Smooth muscle cell (in vitro differentiated cells): Measurements from ENCODE around the gene SORBS1. TPM values are rescaled to one million over a fixed set of nuclear protein-coding genes. Genes with fewer than 3 reads are reported as not detected.
A peak's percentile ranks its signal among the peaks of the same experiment; 100 is the strongest.

Source experiments
- DNase-seq: peaks from one replicate; lab custom pipeline; 2025; ENCODE audit not compliant: unreplicated experiment; lab: John Stamatoyannopoulos, UW
- H2AFZ ChIP-seq: fragments of 200-600 bp; sonication (generic); 2 replicates; pipeline ENCODE4 v1.6.0; 2016; ENCODE audit warnings: antibody characterized with exemption, low read depth, mild to moderate bottlenecking
- H3F3A ChIP-seq: fragments of 200-600 bp; sonication (generic); 2 replicates; pipeline ENCODE4 v1.6.0; 2017; ENCODE audit warnings: antibody characterized with exemption, low read depth
- H3K27ac ChIP-seq: fragments of 200-600 bp; sonication (generic); 2 replicates; pipeline ENCODE4 v1.5.1; 2016; ENCODE audit warnings: low read depth, mild to moderate bottlenecking
- H3K27me3 ChIP-seq: fragments of 200-600 bp; sonication (generic); 2 replicates; pipeline ENCODE4 v1.6.1; 2016; ENCODE audit warnings: low read depth, mild to moderate bottlenecking
- H3K36me3 ChIP-seq: fragments of 200-600 bp; sonication (generic); 2 replicates; pipeline ENCODE4 v1.5.1; 2016; ENCODE audit warnings: low read depth
- H3K4me1 ChIP-seq: fragments of 200-600 bp; sonication (generic); 2 replicates; pipeline ENCODE4 v1.5.1; 2016; ENCODE audit warnings: low read depth
- H3K4me2 ChIP-seq: fragments of 200-600 bp; sonication (generic); 2 replicates; pipeline ENCODE4 v1.6.0; 2016; ENCODE audit warnings: mild to moderate bottlenecking
- H3K4me3 ChIP-seq: fragments of 200-600 bp; sonication (generic); 2 replicates; pipeline ENCODE4 v1.5.1; 2016; ENCODE audit warnings: mild to moderate bottlenecking
- H3K79me2 ChIP-seq: fragments of 200-600 bp; sonication (generic); 2 replicates; pipeline ENCODE4 v1.6.0; 2016; ENCODE audit warnings: low read depth, mild to moderate bottlenecking
- H3K9ac ChIP-seq: fragments of 200-600 bp; sonication (generic); 2 replicates; pipeline ENCODE4 v1.6.0; 2016; ENCODE audit warnings: low read depth
- H3K9me3 ChIP-seq: fragments of 200-600 bp; sonication (generic); replicated peaks from 2 replicates; pipeline ENCODE4 v1.5.1; 2016; ENCODE audit warnings: low read depth
- H4K20me1 ChIP-seq: fragments of 200-600 bp; sonication (generic); 2 replicates; pipeline ENCODE4 v1.6.0; 2016; ENCODE audit warnings: low read depth
- CTCF ChIP-seq: fragments of 200-600 bp; sonication (generic); IDR thresholded peaks from 2 replicates; pipeline ENCODE4 v1.5.1; 2017; ENCODE audit warnings: borderline replicate concordance, mild to moderate bottlenecking, antibody characterized with exemption; ENCODE audit not compliant: insufficient read depth, poor library complexity, severe bottlenecking
- WGBS: methylation state at CpG from one replicate; pipeline ENCODE4 v1.1.7; 2016; ENCODE audit warnings: low lambda C conversion rate; 5-methylcytosine and 5-hydroxymethylcytosine counted together
- polyA plus RNA-seq: library from polyadenylated mRNA; unstranded; fragments of >200 nt; fragmentation: Nextera tagmentation; extraction: Ambion mirVana; gene quantifications from 2 replicates; pipeline ENCODE4 v1.2.1, GENCODE V29; 2016
- total RNA-seq: library from RNA; depleted of rRNA; stranded (reverse); fragments of >200 nt; gene quantifications from 2 replicates; pipeline ENCODE4 v1.2.3, GENCODE V29; 2014

SORBS1 gene
- total and polyA plus RNA-seq, 2 experiments from 2014 or later: 14.6 to 21.0 TPM

GRCh38 chr10:95567903-95568630 lies 6.9 kb upstream of the SORBS1 start:
- no peak overlapping the region for H3K9ac ChIP-seq
- H3K4me3 ChIP-seq: no peak overlapping the region
- no peaks in the 10 kb centered on the region for H3K27me3 ChIP-seq
- TF ChIP-seq CTCF: no peak
- no peaks in the 10 kb centered on the region for H3K79me2 ChIP-seq
- H4K20me1 ChIP-seq: no peaks in the 10 kb centered on the region
- no peaks in the 10 kb centered on the region for H3K9me3 ChIP-seq
- H3K36me3 ChIP-seq: no peaks in the 10 kb centered on the region
- H3K27ac ChIP-seq: no peak overlapping the region
- no peak overlapping the region for H2AFZ ChIP-seq
- DNase-seq: no peak
- H3K4me2 ChIP-seq: no peak overlapping the region
- 91% methylated on average over 5 of the region's 5 CpGs for WGBS
- H3K4me1 ChIP-seq: peaks cover 5% of the 10 kb centered on the region
- H3F3A ChIP-seq: peaks cover 14% of the 10 kb centered on the region

GRCh38 chr10:95566136-95566535 lies 5.0 kb upstream of the SORBS1 start:
- 90% methylated on average over 6 of the region's 6 CpGs for WGBS

GRCh38 chr10:95565336-95565735 lies 4.2 kb upstream of the SORBS1 start:
- Histone ChIP-seq H3K27ac (peak overlapping the region; percentile 61), H3K79me2 (no peaks in the 10 kb centered on the region), H3K9me3 (no peaks in the 10 kb centered on the region), H3K4me2 (peak overlapping the region; percentile 52), H3K36me3 (no peaks in the 10 kb centered on the region), H3K9ac (no peak overlapping the region), H4K20me1 (no peaks in the 10 kb centered on the region), H3K4me3 (no peak overlapping the region), H3K4me1 (peaks cover under 1% of the 10 kb centered on the region), H3F3A (peaks cover 22% of the 10 kb centered on the region), H3K27me3 (no peaks in the 10 kb centered on the region), H2AFZ (peak overlapping the region; percentile 71)
- 17% methylated on average over 7 of the region's 7 CpGs for WGBS
- no peak for DNase-seq
- no peak for TF ChIP-seq CTCF

More at GRCh38 chr10:95566136-95566535, 5.0 kb upstream of the SORBS1 start:
- peak overlapping the region; percentile 52 for H3K4me2 ChIP-seq
- TF ChIP-seq CTCF: no peak
- no peaks in the 10 kb centered on the region for H4K20me1 ChIP-seq
- H3K9ac ChIP-seq: no peak overlapping the region
- H3K4me1 ChIP-seq: no peaks in the 10 kb centered on the region
- no peaks in the 10 kb centered on the region for H3K36me3 ChIP-seq
- H3K27ac ChIP-seq: peak overlapping the region; percentile 61
- DNase-seq: no peak
- no peak overlapping the region for H2AFZ ChIP-seq
- H3F3A ChIP-seq: peaks cover 22% of the 10 kb centered on the region
- no peaks in the 10 kb centered on the region for H3K27me3 ChIP-seq
- H3K79me2 ChIP-seq: no peaks in the 10 kb centered on the region
- no peaks in the 10 kb centered on the region for H3K9me3 ChIP-seq
- no peak overlapping the region for H3K4me3 ChIP-seq

GRCh38 chr10:95564291-95564690 lies 3.1 kb upstream of the SORBS1 start:
- no peaks in the 10 kb centered on the region for H3K36me3 ChIP-seq
- peaks cover 11% of the 10 kb centered on the region for H3K4me1 ChIP-seq
- no peak overlapping the region for H3K4me2 ChIP-seq
- H3F3A ChIP-seq: peaks cover 22% of the 10 kb centered on the region
- no peak overlapping the region for H3K9ac ChIP-seq
- peaks cover 8% of the 10 kb centered on the region for H3K79me2 ChIP-seq
- DNase-seq: no peak
- H3K27ac ChIP-seq: no peak overlapping the region
- TF ChIP-seq CTCF: no peak
- H3K9me3 ChIP-seq: no peaks in the 10 kb centered on the region
- WGBS: 89% methylated on average over 7 of the region's 7 CpGs
- H3K27me3 ChIP-seq: no peaks in the 10 kb centered on the region
- peaks cover 1% of the 10 kb centered on the region for H4K20me1 ChIP-seq
- H2AFZ ChIP-seq: no peak overlapping the region
- no peak overlapping the region for H3K4me3 ChIP-seq
